Uterus (tissue), 2 donors: ENCODE results near the gene TBCE.
"Not testable (repeated sequence)": the region's sequence is repeated elsewhere in the genome, so short reads cannot be mapped to it uniquely, and the experiment has no call there.

Source experiments
- CTCF ChIP-seq, 4 experiments: fragments of 200-600 bp in 2 of 4; fragments of 450-650 bp in 2 of 4; sonication (generic) in 2 of 4; IDR thresholded peaks; one replicate each; pipeline ENCODE4 v1.5.1; 2016 to 2019; ENCODE audit warnings: antibody characterized with exemption in 4 of 4, mild to moderate bottlenecking in 2 of 4, moderate library complexity in 1 of 4
- POLR2A ChIP-seq, 2 donors: fragments of 450-650 bp; IDR thresholded peaks; one replicate each; pipeline ENCODE4 v1.6.1; 2016; ENCODE audit warnings: antibody characterized with exemption in 2 of 2, mild to moderate bottlenecking in 1 of 2, moderate library complexity in 1 of 2

DNA sequence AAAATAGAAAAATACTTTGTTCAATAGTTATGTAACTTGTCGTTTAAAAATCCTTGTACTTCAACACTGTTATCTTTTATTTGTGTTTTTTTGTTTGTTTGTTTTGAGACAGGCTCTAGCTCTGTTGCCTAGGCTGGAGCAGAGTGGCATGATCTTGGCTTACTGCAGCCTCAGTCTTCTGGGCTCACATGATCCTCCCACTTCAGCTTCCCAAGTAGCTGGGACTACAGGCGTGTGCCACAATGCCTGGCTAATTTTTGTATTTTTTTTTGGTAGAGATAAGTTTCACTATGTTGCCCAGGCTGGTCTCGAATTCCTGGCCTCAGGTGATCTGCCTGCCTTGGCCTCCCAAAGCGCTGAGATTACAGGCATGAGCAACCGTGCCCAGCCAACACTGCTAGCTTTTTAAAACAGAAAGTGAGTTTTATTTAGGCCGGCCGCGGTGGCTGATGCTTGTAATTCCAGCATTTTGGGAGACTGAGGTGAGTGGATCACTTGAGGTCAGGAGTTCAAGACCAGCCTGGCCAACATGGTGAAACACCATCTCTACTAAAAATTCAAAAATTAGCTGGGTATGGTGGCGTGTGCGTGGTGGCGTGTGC, 11.0 kb downstream of the TBCE start:
- not testable (repeated sequence) for TF ChIP-seq CTCF, POLR2A (IDR thresholded peaks at IDR 0.05)
